ENCODE data around the gene FOXG1.

FOXG1 gene

DNA sequence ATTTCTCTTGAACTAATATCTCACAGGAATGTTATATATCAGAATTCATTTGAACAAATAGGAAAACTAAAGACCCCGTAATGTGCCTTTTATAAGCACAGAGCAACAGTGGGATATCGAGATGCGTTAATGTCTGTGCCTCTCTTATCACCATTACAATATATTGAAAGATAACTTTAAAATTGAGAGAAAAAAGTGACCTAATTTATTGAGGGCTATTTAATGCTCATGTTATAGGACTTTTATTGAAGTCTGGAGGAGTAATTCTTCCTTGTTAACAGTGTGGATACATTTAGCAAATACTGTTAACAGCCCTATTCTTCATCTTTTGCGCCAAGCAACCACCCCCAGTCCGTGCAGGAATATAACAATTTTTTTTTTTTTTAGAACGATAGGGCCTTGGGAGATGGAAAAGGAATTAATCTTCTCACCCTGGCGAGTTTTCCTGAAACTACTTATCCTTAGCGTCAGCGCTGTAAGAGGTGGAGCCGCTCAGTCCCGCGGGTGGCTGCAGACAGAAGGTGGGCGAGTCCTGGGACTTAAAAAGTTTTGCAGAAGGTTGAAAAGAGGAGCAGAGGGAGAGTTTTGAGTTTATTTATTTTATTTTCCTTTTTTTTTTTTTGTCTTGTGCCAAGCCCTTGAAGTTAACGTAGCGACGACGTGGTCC lies 11.0 kb downstream of the FOXG1 start:
- DNase-seq: no peak

DNA sequence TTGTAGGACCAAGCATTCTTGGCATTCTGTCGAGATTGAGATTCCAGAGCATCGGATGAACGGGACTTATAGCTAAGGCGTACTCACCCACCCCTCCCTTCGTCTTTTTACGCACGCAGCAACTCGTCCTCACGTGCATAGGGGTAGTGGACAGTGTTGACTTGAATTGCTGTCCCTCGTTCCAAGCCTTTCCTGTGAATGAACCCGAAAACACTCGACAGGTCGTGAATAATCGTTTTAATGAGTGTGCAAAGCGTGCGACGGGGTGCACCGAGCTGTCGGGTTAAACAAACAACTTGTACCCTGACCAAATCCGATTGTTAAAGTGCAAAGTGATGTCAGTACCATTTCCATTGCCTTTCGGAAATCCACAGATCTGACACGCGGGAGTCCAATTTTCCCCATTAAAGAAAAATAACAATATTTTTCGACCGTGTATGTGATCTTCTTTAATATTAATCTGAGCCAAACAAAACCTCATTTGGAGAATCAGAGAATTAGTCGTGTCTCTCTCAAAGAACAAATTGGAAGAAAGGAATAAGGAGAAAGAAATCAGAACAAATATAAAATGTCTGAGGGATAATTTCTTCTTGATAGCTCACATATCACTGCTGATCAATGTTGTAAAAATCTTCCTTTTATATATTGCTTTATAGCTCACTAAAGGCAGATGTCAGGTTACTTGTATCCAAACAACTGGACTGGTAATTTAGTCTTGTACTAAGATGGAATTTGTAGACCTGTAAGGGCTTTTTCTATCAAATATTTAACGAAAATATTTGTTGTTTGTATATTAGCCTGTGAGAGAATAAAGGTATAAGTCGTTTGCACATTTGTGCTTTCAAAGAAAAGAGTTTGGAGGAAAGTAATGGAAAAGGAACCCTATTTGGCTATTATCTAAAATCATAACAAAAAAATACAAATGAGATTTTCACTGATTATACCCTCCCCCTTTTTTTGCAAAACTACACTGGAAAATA lies 11.8 kb downstream of the FOXG1 start:
- no peak for DNase-seq

DNA sequence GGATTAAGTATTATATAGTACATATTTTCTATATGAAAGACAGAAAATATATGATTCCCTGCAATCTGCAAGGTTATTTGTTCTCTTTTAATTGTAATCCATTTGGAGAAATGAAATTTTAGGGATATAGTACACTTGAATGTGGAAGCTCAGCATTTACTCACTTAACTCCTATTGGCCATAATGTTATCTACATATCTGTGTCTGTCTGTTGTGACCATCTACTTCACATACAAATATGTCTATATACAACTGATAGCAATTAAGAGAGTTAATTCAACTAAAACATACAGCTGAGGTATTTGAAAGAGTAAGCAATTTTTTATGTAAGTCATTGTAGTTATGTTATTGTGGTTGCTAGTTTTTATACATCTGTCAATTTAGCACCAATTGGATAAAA lies 12.9 kb downstream of the FOXG1 start:
- DNase-seq: no peak

DNA sequence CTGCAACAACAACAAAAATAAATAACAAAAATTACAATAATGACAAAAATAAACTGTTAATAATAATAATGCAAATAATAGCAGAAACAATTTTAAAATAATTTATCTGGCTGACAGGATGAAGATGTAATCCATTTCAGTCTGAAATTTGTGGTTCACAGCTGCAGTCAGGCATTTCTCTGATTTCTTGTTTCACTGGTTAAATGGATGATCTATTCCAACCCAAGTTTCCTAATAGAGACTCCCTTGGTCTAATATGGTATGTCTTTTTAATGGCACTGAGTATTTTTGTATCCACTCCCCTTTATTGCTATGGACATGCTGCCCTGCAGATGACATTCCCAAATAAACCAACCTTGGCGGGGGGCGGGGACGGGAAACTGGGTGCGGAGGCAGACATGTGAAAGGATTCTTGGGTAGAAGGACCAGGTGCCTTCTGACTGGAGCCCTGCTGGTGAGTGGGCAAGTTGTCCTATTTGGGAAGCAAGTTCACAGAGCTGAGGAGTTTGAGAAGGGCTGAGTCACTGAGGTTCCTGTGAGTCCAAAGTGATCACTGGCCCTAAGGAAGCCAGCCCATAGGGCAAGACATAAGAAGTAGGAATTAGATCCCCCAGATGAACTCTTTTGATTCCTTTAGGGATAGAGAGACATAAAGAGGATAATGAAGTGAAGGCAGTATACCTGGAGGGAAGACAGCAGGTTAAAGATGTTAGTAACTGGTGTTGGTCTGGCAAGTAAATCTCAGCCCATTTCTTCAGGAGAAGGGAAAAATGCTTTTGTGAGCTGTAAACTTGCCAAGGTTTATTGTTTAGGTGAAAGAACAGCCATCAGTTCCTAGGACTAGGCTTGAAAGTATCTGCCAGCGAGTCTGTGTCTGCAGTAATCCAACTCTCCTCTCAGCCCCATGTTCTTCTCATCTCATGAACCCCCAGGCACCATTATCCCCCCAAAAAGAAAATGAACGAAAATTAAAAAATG lies 14.5 kb downstream of the FOXG1 start:
- DNase-seq: no peak

DNA sequence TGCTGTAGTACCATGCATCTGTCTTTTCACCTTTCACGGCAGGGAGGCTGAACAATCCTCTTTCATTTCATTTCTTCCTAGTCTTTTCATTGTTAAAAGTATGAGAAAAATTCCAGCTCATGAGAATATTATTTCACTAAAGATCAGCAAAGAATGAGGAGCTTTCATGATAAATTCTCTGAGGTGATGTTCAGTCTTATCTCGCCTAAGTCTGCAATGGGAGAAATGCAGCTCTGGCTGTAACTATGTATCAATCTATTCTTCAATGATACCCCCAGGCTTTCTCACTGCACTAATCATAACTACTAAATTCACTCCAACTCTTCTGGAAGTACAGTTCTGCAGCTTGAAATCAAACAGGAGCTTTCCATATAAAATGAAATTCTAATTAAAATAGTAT lies 15.7 kb downstream of the FOXG1 start:
- no peak for DNase-seq

DNA sequence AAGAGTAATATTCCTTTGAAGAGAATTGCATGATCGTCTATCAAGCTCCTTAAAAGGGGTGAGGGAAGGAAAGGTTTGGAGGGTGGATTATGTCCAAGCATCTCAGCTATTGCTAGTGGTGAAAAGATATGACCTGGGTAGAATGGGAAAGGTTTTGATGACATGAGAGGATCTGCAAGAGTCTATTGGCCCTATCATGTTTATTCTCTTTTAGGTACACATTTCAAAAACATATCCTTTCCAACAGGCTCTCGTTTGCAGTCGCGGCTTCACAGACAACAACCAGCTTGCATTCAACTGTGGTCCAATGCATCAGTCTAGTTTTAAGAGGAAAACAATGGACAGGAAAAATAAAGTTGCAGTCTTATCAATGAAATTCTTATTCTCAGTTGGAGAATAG lies 17.1 kb downstream of the FOXG1 start:
- DNase-seq: no peak

DNA sequence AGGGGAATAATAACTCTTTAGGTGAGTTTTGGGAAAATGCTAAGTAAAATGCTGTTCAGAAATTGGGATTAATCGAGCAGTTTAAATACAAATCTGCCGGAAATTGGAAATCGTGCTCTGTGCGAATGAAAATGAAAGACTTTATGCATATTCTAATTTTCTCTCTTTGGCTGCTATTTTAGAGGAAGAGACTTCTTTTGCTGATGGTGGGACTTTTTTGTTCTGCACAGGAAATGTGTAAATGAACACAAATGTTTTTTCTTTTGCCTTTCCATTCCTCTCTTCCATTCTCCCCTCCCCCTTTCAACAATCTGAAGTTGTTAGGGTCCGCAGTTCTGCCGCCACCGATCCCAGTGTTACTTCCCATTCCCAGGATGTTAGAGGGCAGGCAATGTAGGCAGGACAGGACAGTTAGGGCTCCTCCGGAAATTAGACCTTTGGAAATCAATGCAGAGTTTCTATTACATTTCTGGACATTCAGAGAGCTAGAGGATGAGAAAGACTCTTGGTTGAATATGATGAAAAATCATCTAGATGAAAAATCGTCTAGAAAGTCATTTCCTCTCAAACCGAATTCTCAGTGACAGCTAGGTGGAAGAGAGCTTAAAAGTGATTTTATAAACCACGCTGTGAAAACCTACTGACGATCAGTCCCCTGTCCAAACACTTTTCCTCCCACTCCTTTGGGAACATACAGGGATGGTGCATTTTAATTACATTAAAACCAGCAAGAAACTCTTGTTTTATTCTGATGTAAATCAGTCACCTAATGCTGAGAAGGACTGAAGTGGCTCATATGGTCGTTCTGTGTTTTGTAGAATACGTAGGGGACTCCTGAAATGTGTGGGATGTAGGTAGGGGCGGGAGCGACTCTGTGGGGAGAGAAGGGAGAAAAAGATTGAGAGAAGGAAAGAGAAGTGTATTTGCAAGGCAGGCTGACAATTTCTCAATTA lies 17.8 kb downstream of the FOXG1 start:
- DNase-seq: no peak

DNA sequence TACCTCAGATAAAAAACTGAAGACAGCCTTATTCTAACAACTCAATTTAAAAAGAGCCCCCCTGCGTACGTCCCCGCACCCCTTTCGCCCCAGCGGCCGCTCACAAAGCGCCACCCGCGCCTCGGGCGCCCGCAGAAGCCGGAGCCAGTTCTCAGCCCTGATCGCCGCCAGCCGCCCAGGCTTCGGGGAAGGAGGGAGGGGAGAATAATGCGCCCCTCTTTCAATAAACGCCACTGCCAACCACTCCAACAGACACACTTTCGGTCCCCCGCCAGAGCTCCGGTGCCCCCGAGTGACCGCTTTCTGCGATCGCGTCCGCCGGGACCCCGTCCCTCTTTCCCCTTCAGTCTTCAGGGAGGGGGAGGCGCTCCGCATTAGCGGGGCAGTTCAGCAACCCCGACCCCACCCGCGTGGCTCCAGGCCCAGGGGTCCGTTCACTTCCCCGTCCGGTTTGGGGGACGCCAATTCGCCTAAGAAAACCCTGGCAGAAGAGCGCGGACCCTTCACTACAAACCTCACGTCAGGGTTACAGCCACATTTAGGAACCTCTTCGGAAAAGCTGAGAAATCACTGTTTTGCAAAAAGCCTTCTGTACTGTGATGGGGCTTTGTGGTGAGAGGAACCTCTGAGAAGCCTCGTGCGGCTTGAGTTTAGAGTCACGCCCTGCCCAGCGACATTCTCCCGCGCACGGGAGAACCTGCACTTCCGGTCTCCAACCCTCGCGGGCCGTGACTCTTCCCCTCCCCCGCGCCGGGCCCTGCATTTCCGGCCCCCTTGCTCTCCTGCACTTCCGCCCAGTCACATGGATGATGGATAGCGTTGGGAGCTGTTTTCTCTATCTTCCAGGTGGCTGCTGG lies 18.7 kb downstream of the FOXG1 start:
- DNase-seq: no peak

DNA sequence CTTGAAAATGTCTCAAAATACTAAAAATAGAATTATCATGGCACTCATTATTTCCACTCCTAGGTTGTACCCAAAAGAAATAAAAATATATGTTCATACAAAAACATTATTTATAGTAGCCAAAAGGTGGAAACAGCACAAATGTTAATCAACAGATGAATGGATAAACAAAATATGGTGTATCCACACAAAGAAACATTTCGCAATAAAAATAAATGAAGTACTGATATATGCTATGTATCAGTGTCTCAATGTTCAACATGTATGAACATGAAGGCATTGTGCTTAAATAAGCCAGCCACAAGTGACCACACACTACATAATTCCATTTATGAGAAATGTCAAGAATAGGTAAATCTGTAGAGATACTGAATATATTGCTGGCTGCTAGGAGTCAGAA lies 40.9 kb downstream of the FOXG1 start:
- no peak for DNase-seq

DNA sequence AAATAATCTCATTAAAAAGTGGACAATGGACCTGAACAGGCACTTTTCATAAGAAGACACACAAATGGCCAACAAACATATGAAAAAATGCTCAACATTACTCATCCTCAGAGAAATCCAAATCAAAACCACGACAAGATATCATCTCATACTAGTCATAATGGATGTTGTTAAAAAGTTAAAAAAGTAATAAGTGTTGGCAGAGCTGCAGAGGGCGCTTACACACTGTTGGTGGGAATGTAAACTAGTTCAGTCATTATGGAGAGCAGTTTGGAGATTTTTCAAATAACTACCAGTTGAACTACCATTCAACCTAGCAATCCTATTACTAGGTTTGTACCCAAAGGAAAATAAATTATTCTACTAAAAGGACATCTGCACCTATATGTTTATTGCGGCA lies 47.2 kb downstream of the FOXG1 start:
- DNase-seq: no peak
